Naive thymus-derived CD8-positive, alpha-beta T cell (primary cell): ENCODE measurements around the gene LAPTM5. TPM values are rescaled to one million over a fixed set of nuclear protein-coding genes. Genes with fewer than 3 reads are reported as not detected.

ENCODE experiments used
- ATAC-seq, 2 donors: fragments of 150-1000 bp; cut with Tn5 transposase in 1 of 2; sonication (Bioruptor Pico), chemical (Tn5 transposase) in 1 of 2; 1 replicate in 1 of 2; 2 replicates in 1 of 2; pipeline ENCODE4 v1.10.0; 2021; ENCODE audit warnings: mild to moderate bottlenecking in 2 of 2, moderate library complexity in 2 of 2
- POLR2A ChIA-PET: fragments of 350-600 bp; sonication (Branson Sonifier 250); formaldehyde crosslinking; loops from one replicate; lab custom pipeline; 2021; ENCODE audit warnings: antibody characterized with exemption; lab: Charles Lee
- DNase-seq, 10 donors: peaks; one replicate each; pipeline versions ENCODE4 v3.0.0 to v3.0.0-alpha.2; 2020 to 2022
- H3K27ac Mint-ChIP-seq, 10 donors: one replicate each; pipeline ENCODE4 v1.8.0; 2020 to 2022; ENCODE audit warnings: mild to moderate bottlenecking in 10 of 10, mixed read lengths in 10 of 10, moderate library complexity in 4 of 10, inconsistent platforms in 1 of 10
- H3K27me3 Mint-ChIP-seq, 5 donors: one replicate each; pipeline ENCODE4 v1.8.0; 2021 to 2022; ENCODE audit warnings: mixed read lengths in 5 of 5
- H3K36me3 Mint-ChIP-seq, 3 donors: one replicate each; pipeline ENCODE4 v1.8.0; 2020 to 2022; ENCODE audit warnings: mixed read lengths in 3 of 3, mild to moderate bottlenecking in 2 of 3, inconsistent platforms in 1 of 3
- H3K4me1 Mint-ChIP-seq, 4 donors: one replicate each; pipeline ENCODE4 v1.8.0; 2021 to 2022; ENCODE audit warnings: mixed read lengths in 4 of 4
- H3K4me3 Mint-ChIP-seq, 10 donors: one replicate each; pipeline ENCODE4 v1.8.0; 2020 to 2022; ENCODE audit warnings: mild to moderate bottlenecking in 10 of 10, mixed read lengths in 10 of 10, moderate library complexity in 6 of 10, inconsistent platforms in 1 of 10
- H3K9me3 Mint-ChIP-seq, 9 donors: one replicate each; pipeline ENCODE4 v1.8.0; 2020 to 2022; ENCODE audit warnings: mixed read lengths in 9 of 9, mild to moderate bottlenecking in 3 of 9, inconsistent platforms in 1 of 9, moderate library complexity in 1 of 9
- polyA plus RNA-seq, 3 donors: library from polyadenylated mRNA; unstranded; fragments of 300-500 nt; fragmentation: Illumina TruSeq; gene quantifications; one replicate each; pipeline ENCODE4 v1.2.3, GENCODE V29; 2021
- total RNA-seq, 8 experiments: library from RNA in 2 of 8; stranded (reverse) in 2 of 8; gene quantifications; one replicate each; pipeline ENCODE4 v1.2.3 and lab custom pipeline; 2021 to 2026

LAPTM5 gene
- total and polyA plus RNA-seq, 5 experiments from 2014 or later: 534 to 602 (median 565) TPM

GRCh38 chr1:30730346-30731108, 27.0 kb downstream of the LAPTM5 start:
- H3K4me1 Mint-ChIP-seq: peaks cover 12 to 56% (median 25%) of the 10 kb centered on the region in 4 donors
- H3K36me3 Mint-ChIP-seq: peaks cover 0 to 52% (median 10%) of the 10 kb centered on the region in 3 donors
- no peaks in the 10 kb centered on the region for H3K9me3 Mint-ChIP-seq
- no peak for DNase-seq
- H3K27ac Mint-ChIP-seq: peak overlapping the region; percentile 27 to 94 (median 87)
- POLR2A ChIA-PET: interaction anchor here (1.0 to 41.4 kb wide), 5 partner anchors 8 to 49 kb away, joined by 4 to 1432 read pairs (median 8); partner anchors contain the start of gene LAPTM5
- ATAC-seq: no peak
- no peaks in the 10 kb centered on the region for H3K27me3 Mint-ChIP-seq
- no peak overlapping the region for H3K4me3 Mint-ChIP-seq

- ATAC-seq: no peak
- no peak overlapping the region for H3K4me3 Mint-ChIP-seq
Observed at GRCh38 chr1:30729901-30730300, 27.7 kb downstream of the LAPTM5 start.

GRCh38 chr1:30728832-30729638, 28.5 kb downstream of the LAPTM5 start:
- H3K4me1 Mint-ChIP-seq: peaks cover 18 to 54% (median 34%) of the 10 kb centered on the region in 4 donors
- POLR2A ChIA-PET: interaction anchor here (0.8 to 41.4 kb wide), 5 partner anchors 9 to 54 kb away, joined by 7 to 1432 read pairs (median 8); partner anchors contain the start of gene LAPTM5
- ATAC-seq: no peak
- peak overlapping the region in 9 of 10 donors; percentile 15 to 87 (median 41) for H3K27ac Mint-ChIP-seq
- no peaks in the 10 kb centered on the region for H3K9me3 Mint-ChIP-seq
- no peaks in the 10 kb centered on the region for H3K27me3 Mint-ChIP-seq
- no peak overlapping the region for H3K4me3 Mint-ChIP-seq
- peaks cover 0 to 48% (median 1%) of the 10 kb centered on the region in 3 donors for H3K36me3 Mint-ChIP-seq
- no peak for DNase-seq

More at GRCh38 chr1:30729901-30730300, 27.7 kb downstream of the LAPTM5 start:
- POLR2A ChIA-PET: interaction anchor here (0.8 to 41.4 kb wide), 5 partner anchors 9 to 50 kb away, joined by 4 to 1432 read pairs (median 8); partner anchors contain the start of gene LAPTM5
- Mint-ChIP-seq H3K4me1 (peaks cover 15 to 52% (median 28%) of the 10 kb centered on the region in 4 donors), H3K27ac (peak overlapping the region in 6 of 10 donors; percentile 8 to 87 (median 40)), H3K36me3 (peaks cover 0 to 52% (median 6%) of the 10 kb centered on the region in 3 donors), H3K9me3 (no peaks in the 10 kb centered on the region), H3K27me3 (no peaks in the 10 kb centered on the region)
- DNase-seq: no peak

- POLR2A ChIA-PET: interaction anchor here (0.6 to 41.4 kb wide), 4 partner anchors 8 to 1132 kb away, joined by 3 to 1432 read pairs (median 33); partner anchors contain the start of gene LAPTM5
- ATAC-seq: no peak
- no peak overlapping the region for H3K4me3 Mint-ChIP-seq
- H3K36me3 Mint-ChIP-seq: peaks cover 0 to 44% (median 1%) of the 10 kb centered on the region in 3 donors
- H3K27ac Mint-ChIP-seq: peak overlapping the region in 3 of 10 donors; percentile 15 to 87 (median 41)
- H3K4me1 Mint-ChIP-seq: peaks cover 20 to 55% (median 39%) of the 10 kb centered on the region in 4 donors
- no peak for DNase-seq
- no peaks in the 10 kb centered on the region for H3K27me3 Mint-ChIP-seq
- H3K9me3 Mint-ChIP-seq: no peaks in the 10 kb centered on the region
Observed at GRCh38 chr1:30728340-30728739, 29.2 kb downstream of the LAPTM5 start.

GRCh38 chr1:30727824-30728223, 29.8 kb downstream of the LAPTM5 start:
- POLR2A ChIA-PET: interaction anchor here (0.6 to 41.4 kb wide), 4 partner anchors 9 to 1132 kb away, joined by 3 to 1432 read pairs (median 6); partner anchors contain the start of gene LAPTM5
- Mint-ChIP-seq H3K36me3 (peaks cover 0 to 43% (median 1%) of the 10 kb centered on the region in 3 donors), H3K4me3 (no peak overlapping the region), H3K9me3 (no peaks in the 10 kb centered on the region), H3K27me3 (no peaks in the 10 kb centered on the region), H3K4me1 (peaks cover 20 to 55% (median 42%) of the 10 kb centered on the region in 4 donors), H3K27ac (peak overlapping the region in 8 of 10 donors; percentile 24 to 87 (median 68))
- DNase-seq (no peak), ATAC-seq (no peak)

GRCh38 chr1:30726773-30727684, 30.5 kb downstream of the LAPTM5 start:
- POLR2A ChIA-PET: interaction anchor here (0.6 to 41.4 kb wide), 5 partner anchors 8 to 194 kb away, joined by 5 to 1432 read pairs (median 7); partner anchors contain the start of gene LAPTM5
- H3K4me3 Mint-ChIP-seq: no peak overlapping the region
- peak overlapping the region in 9 of 10 donors; percentile 15 to 87 (median 59) for H3K27ac Mint-ChIP-seq
- H3K9me3 Mint-ChIP-seq: no peaks in the 10 kb centered on the region
- no peaks in the 10 kb centered on the region for H3K27me3 Mint-ChIP-seq
- ATAC-seq (no peak), DNase-seq (no peak)
- peaks cover 0 to 43% (median 1%) of the 10 kb centered on the region in 3 donors for H3K36me3 Mint-ChIP-seq
- peaks cover 20 to 58% (median 41%) of the 10 kb centered on the region in 4 donors for H3K4me1 Mint-ChIP-seq

GRCh38 chr1:30726236-30726635, 31.3 kb downstream of the LAPTM5 start:
- Mint-ChIP-seq H3K36me3 (peaks cover 0 to 50% (median 1%) of the 10 kb centered on the region in 3 donors), H3K9me3 (no peaks in the 10 kb centered on the region), H3K4me1 (peaks cover 13 to 58% (median 41%) of the 10 kb centered on the region in 4 donors), H3K27me3 (no peaks in the 10 kb centered on the region), H3K4me3 (no peak overlapping the region), H3K27ac (peak overlapping the region in 2 of 10 donors; percentile 15 to 18)
- POLR2A ChIA-PET: interaction anchor here (0.6 to 41.4 kb wide), 3 partner anchors 10 to 195 kb away, joined by 6 to 1432 read pairs (median 7); partner anchors contain the start of gene LAPTM5
- DNase-seq (no peak), ATAC-seq (no peak)

GRCh38 chr1:30725450-30726095, 32.0 kb downstream of the LAPTM5 start:
- no peaks in the 10 kb centered on the region for H3K9me3 Mint-ChIP-seq
- no peaks in the 10 kb centered on the region for H3K27me3 Mint-ChIP-seq
- ATAC-seq: no peak
- H3K4me1 Mint-ChIP-seq: peaks cover 8 to 58% (median 41%) of the 10 kb centered on the region in 4 donors
- peaks cover 0 to 49% (median 1%) of the 10 kb centered on the region in 3 donors for H3K36me3 Mint-ChIP-seq
- POLR2A ChIA-PET: interaction anchor here (1.6 to 41.4 kb wide), 3 partner anchors 11 to 57 kb away, joined by 7 to 1432 read pairs (median 8); partner anchors contain the start of gene LAPTM5
- no peak for DNase-seq
- H3K27ac Mint-ChIP-seq: peak overlapping the region in 2 of 10 donors; percentile 14 to 74
- no peak overlapping the region for H3K4me3 Mint-ChIP-seq

- H3K9me3 Mint-ChIP-seq: no peaks in the 10 kb centered on the region
- POLR2A ChIA-PET: interaction anchor here (0.9 to 41.4 kb wide), 3 partner anchors 31 to 58 kb away, joined by 3 to 1432 read pairs (median 8); partner anchors contain the start of gene LAPTM5
- DNase-seq (no peak), ATAC-seq (no peak)
- H3K36me3 Mint-ChIP-seq: peaks cover 0 to 49% (median 1%) of the 10 kb centered on the region in 3 donors
- H3K4me3 Mint-ChIP-seq: no peak overlapping the region
- no peaks in the 10 kb centered on the region for H3K27me3 Mint-ChIP-seq
- H3K4me1 Mint-ChIP-seq: peaks cover 11 to 59% (median 46%) of the 10 kb centered on the region in 4 donors
- peak overlapping the region in 5 of 10 donors; percentile 3 to 57 (median 20) for H3K27ac Mint-ChIP-seq
Observed at GRCh38 chr1:30724655-30725421, 32.7 kb downstream of the LAPTM5 start.

GRCh38 chr1:30724175-30724574, 33.4 kb downstream of the LAPTM5 start:
- Mint-ChIP-seq H3K9me3 (no peaks in the 10 kb centered on the region), H3K4me1 (peaks cover 14 to 60% (median 51%) of the 10 kb centered on the region in 4 donors), H3K27ac (peak overlapping the region in 4 of 10 donors; percentile 4 to 69 (median 60)), H3K36me3 (peaks cover 0 to 49% (median 1%) of the 10 kb centered on the region in 3 donors), H3K4me3 (peak overlapping the region in 1 of 10 donors; percentile 59), H3K27me3 (no peaks in the 10 kb centered on the region)
- DNase-seq (no peak), ATAC-seq (no peak)
- POLR2A ChIA-PET: interaction anchor here (0.9 to 41.4 kb wide), 3 partner anchors 31 to 58 kb away, joined by 3 to 1432 read pairs (median 8); partner anchors contain the start of gene LAPTM5
